Fibroblast of lung (primary cell): ENCODE data around the gene FSTL4. TPM values are rescaled to one million over a fixed set of nuclear protein-coding genes. Genes with fewer than 3 reads are reported as not detected.

Source experiments
- DNase-seq, 2 donors: peaks; one replicate each; pipeline versions ENCODE4 v3.0.0 to v3.0.0-alpha.2; 2010; ENCODE audit warnings: low read depth in 2 of 2
- H2AFZ ChIP-seq: 2 replicates; pipeline ENCODE4 v1.5.1; 2012; ENCODE audit warnings: low read length, control low read depth, inconsistent platforms
- H3K27ac ChIP-seq: 2 replicates; pipeline ENCODE4 v1.5.1; 2011; ENCODE audit warnings: low read length, control low read depth; ENCODE audit not compliant: insufficient read depth
- H3K27me3 ChIP-seq: 2 replicates; pipeline ENCODE4 v1.5.1; 2011; ENCODE audit warnings: mild to moderate bottlenecking, low read length; ENCODE audit not compliant: control insufficient read depth, insufficient read depth
- H3K36me3 ChIP-seq: 2 replicates; pipeline ENCODE4 v1.5.1; 2011; ENCODE audit warnings: low read length; ENCODE audit not compliant: control insufficient read depth, insufficient read depth
- H3K4me1 ChIP-seq: 2 replicates; pipeline ENCODE4 v1.5.1; 2011; ENCODE audit warnings: low read length; ENCODE audit not compliant: control insufficient read depth, insufficient read depth; ENCODE audit errors: extremely low read depth
- H3K4me2 ChIP-seq: 2 replicates; pipeline ENCODE4 v1.5.1; 2011; ENCODE audit warnings: low read length, control low read depth; ENCODE audit not compliant: insufficient read depth; ENCODE audit errors: extremely low read depth
- H3K4me3 ChIP-seq, 4 experiments: fragments of 200-600 bp in 1 of 4; sonication (generic) in 1 of 4; replicated peaks in 1 of 4; 2 replicates each; pipeline ENCODE4 v1.5.1; 2011 to 2016; ENCODE audit warnings: low read length in 4 of 4, low read depth in 3 of 4, mild to moderate bottlenecking in 3 of 4, control low read depth in 2 of 4, inconsistent platforms in 1 of 4, mixed read lengths in 1 of 4; ENCODE audit not compliant: insufficient read depth in 1 of 4; ENCODE audit errors: control extremely low read depth in 1 of 4
- H3K79me2 ChIP-seq: 2 replicates; pipeline ENCODE4 v1.5.1; 2012; ENCODE audit warnings: mild to moderate bottlenecking, low read length, inconsistent platforms; ENCODE audit not compliant: control insufficient read depth, insufficient read depth
- H3K9ac ChIP-seq: 2 replicates; pipeline ENCODE4 v1.5.1; 2011; ENCODE audit warnings: mild to moderate bottlenecking, low read length, control low read depth; ENCODE audit not compliant: insufficient read depth
- H3K9me3 ChIP-seq: 2 replicates; pipeline ENCODE4 v1.5.1; 2012; ENCODE audit warnings: low read depth, low read length; ENCODE audit not compliant: control insufficient read depth, insufficient read depth
- H4K20me1 ChIP-seq: 2 replicates; pipeline ENCODE4 v1.5.1; 2011; ENCODE audit warnings: low read length; ENCODE audit not compliant: control insufficient read depth, insufficient read depth; ENCODE audit errors: extremely low read depth
- EZH2 ChIP-seq: IDR thresholded peaks from 2 replicates; pipeline ENCODE4 v1.5.1; 2012; ENCODE audit warnings: low read length, control low read depth, mild to moderate bottlenecking; ENCODE audit errors: missing control alignments
- polyA plus RNA-seq, 2 donors: library from polyadenylated mRNA; depleted of rRNA in 1 of 2; stranded (reverse) in 1 of 2; unstranded in 1 of 2; fragments of >200 nt; gene quantifications; 2 replicates each; pipeline ENCODE4 v1.2.1, GENCODE V29; 2011 to 2012; ENCODE audit warnings: missing spikeins in 1 of 2
- total RNA-seq: library from RNA; depleted of rRNA; stranded (reverse); fragments of >200 nt; gene quantifications from 2 replicates; pipeline ENCODE4 v1.2.1, GENCODE V29; 2014
- TF ChIP-seq, protein P1 (sequence below), 2 donors: IDR thresholded peaks in 1 of 2; conservative IDR thresholded peaks in 1 of 2; 1 replicate in 1 of 2; 2 replicates in 1 of 2; pipeline ENCODE4 v1.5.1; 2011 to 2012; ENCODE audit warnings: low read length in 2 of 2, control low read depth in 1 of 2, inconsistent platforms in 1 of 2, low read depth in 1 of 2, mild to moderate bottlenecking in 1 of 2

Gene FSTL4
- total and polyA plus RNA-seq, 2 donors (not counting 1 experiment from before 2014, with no cell fraction given): 0.17 to 0.33 TPM

DNA sequence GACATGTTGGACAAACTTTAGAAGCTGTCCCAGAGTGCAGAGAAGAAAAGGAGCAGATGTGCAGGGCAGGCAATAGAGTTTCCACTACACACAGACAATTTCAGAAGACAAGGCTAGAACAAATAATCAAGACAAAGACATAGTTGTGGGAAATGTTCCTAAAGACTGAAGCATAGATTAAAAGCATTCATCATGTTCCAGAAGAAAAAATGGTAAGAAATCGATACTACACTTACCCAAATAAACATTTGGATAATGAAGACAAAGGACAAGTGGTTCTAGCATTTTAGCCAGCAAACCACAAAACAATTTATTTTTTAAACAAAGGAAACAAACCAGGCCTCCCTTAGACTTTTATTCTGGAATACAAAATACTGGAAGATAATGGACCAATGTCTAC, 97.9 kb downstream of the FSTL4 start:
- TF ChIP-seq EZH2: no peak
- TF ChIP-seq, protein P1, sequence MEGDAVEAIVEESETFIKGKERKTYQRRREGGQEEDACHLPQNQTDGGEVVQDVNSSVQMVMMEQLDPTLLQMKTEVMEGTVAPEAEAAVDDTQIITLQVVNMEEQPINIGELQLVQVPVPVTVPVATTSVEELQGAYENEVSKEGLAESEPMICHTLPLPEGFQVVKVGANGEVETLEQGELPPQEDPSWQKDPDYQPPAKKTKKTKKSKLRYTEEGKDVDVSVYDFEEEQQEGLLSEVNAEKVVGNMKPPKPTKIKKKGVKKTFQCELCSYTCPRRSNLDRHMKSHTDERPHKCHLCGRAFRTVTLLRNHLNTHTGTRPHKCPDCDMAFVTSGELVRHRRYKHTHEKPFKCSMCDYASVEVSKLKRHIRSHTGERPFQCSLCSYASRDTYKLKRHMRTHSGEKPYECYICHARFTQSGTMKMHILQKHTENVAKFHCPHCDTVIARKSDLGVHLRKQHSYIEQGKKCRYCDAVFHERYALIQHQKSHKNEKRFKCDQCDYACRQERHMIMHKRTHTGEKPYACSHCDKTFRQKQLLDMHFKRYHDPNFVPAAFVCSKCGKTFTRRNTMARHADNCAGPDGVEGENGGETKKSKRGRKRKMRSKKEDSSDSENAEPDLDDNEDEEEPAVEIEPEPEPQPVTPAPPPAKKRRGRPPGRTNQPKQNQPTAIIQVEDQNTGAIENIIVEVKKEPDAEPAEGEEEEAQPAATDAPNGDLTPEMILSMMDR (conservative IDR thresholded peaks at IDR 0.05 in 1 of 2, IDR thresholded peaks at IDR 0.05 in 1 of 2; ENCODE audit: low read depth in 1 of 2, low read length in 2 of 2): no peak
- no peaks in the 10 kb centered on the region for H3K4me1 ChIP-seq
- no peak overlapping the region for H3K4me3 ChIP-seq
- no peaks in the 10 kb centered on the region for H3K27me3 ChIP-seq
- no peaks in the 10 kb centered on the region for H4K20me1 ChIP-seq
- no peak overlapping the region for H2AFZ ChIP-seq
- H3K36me3 ChIP-seq: no peaks in the 10 kb centered on the region
- H3K79me2 ChIP-seq: no peaks in the 10 kb centered on the region
- no peak overlapping the region for H3K9ac ChIP-seq
- no peak overlapping the region for H3K27ac ChIP-seq
- H3K4me2 ChIP-seq: no peak overlapping the region
- no peak for DNase-seq
- H3K9me3 ChIP-seq: no peaks in the 10 kb centered on the region

DNA sequence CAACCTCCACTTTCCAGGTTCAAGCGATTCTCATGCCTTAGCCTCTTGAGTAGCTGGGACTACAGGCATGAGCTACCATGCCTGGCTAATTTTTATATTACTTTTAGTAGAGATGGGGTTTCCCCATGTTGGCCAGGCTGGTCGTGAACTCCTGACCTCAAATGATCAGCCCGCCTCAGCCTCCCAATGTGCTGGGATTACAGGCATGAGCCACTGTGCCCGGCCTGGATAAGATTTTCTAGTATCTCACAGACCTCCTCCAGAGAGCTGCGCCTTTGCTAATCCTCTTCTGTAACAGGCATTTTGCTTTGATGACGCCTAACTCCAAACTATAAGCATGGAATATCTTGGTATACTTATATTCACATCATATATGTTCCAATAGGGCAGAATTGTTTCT, 99.4 kb downstream of the FSTL4 start:
- Histone ChIP-seq H2AFZ (no peak overlapping the region), H3K36me3 (no peaks in the 10 kb centered on the region), H3K9me3 (no peaks in the 10 kb centered on the region), H3K27ac (no peak overlapping the region), H3K79me2 (no peaks in the 10 kb centered on the region), H3K27me3 (no peaks in the 10 kb centered on the region), H3K4me2 (no peak overlapping the region), H3K4me1 (no peaks in the 10 kb centered on the region), H3K9ac (no peak overlapping the region), H3K4me3 (no peak overlapping the region), H4K20me1 (no peaks in the 10 kb centered on the region)
- DNase-seq: no peak
- TF ChIP-seq EZH2: no peak
- TF ChIP-seq, protein P1 (conservative IDR thresholded peaks at IDR 0.05 in 1 of 2, IDR thresholded peaks at IDR 0.05 in 1 of 2; ENCODE audit: low read depth in 1 of 2, low read length in 2 of 2): no peak

DNA sequence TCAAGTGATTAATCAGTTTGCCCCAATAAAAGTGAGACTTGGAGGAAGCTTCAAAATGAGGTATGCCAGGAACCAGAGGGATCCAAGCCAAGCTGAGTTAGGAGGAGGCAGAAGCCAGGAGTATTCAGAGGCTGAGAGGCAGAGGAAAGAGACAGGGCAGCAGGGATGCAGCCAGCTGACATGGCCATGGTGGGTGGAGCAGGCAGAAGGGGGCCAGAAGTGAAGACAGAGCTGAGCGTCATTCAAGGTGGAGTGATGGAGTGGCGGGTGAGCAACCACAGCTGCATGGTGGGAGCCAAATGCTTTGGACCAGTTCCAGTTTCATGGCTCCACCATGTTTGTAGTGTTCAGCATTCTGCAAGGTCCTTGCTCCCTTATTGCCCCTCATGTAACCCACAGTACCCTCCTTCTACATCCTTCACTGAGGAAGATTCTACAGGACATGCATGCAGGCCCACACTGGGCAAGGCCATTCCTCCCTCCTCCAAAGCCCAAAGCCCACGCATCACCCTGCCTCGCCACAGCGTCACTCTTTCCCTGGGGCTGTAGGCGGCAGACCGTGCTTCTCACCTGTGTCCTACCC, 100.6 kb downstream of the FSTL4 start:
- no peak overlapping the region for H3K4me2 ChIP-seq
- H2AFZ ChIP-seq: no peak overlapping the region
- no peak overlapping the region for H3K4me3 ChIP-seq
- no peak for TF ChIP-seq EZH2
- TF ChIP-seq, protein P1 (conservative IDR thresholded peaks at IDR 0.05 in 1 of 2, IDR thresholded peaks at IDR 0.05 in 1 of 2; ENCODE audit: low read depth in 1 of 2, low read length in 2 of 2): no peak
- H3K4me1 ChIP-seq: no peaks in the 10 kb centered on the region
- H3K27ac ChIP-seq: no peak overlapping the region
- no peaks in the 10 kb centered on the region for H4K20me1 ChIP-seq
- no peaks in the 10 kb centered on the region for H3K27me3 ChIP-seq
- no peaks in the 10 kb centered on the region for H3K9me3 ChIP-seq
- no peak overlapping the region for H3K9ac ChIP-seq
- DNase-seq: no peak
- H3K36me3 ChIP-seq: no peaks in the 10 kb centered on the region
- H3K79me2 ChIP-seq: no peaks in the 10 kb centered on the region
